HG03097 (cell line): ENCODE data around the gene FAM221A.
"Not testable (repeated sequence)": the region's sequence is repeated elsewhere in the genome, so short reads cannot be mapped to it uniquely, and the experiment has no call there.

ENCODE experiments used
- ATAC-seq: cut with Tn5 transposase; IDR thresholded peaks from one replicate; pipeline ENCODE4 v1.9.1; 2021; ENCODE audit not compliant: unreplicated experiment, low FRiP score

The FAM221A gene

DNA sequence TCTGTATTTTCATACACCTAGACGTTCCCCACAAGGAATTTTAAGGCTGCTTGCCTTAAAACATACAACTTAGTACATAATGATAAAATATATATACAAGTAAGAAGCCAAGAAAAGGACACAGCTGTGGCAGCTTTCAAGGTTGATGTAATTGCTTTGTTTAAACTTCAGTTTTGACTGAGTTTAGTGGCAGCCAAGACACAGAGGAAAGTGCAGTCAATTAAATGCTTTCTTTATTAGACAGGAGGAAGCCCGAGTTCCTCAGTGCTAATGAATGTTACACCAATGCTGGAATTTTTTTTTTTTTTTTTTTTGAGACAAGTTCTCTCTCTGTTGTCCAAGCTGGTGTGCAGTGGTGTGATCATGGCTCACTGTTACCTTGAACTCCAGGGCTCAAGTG lies 18.8 kb downstream of the FAM221A start:
- no peak for ATAC-seq

GRCh38 chr7:23700046-23700445 lies 20.0 kb downstream of the FAM221A start:
- ATAC-seq, result no peak

GRCh38 chr7:23709081-23709750 lies 29.2 kb downstream of the FAM221A start:
- no peak for ATAC-seq

DNA sequence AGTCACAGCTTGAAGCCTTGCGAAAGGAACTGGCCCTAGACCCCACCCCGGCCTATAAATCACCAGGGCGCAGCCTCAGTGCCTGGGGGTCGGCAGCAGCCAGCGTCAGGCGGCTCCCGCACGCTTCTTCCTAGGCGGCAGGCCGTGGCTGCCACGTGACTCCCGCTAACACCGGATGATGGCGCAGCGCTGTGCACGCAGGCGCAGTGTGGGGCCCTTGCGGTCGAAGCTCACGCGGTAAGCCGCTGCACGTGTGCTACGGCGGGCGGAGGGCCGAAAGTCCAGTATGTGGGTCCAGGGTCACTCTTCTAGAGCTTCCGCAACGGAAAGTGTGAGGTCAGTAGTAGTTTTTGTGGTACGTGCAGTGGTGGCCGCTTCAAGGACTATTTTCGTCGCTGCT lies 30.0 kb downstream of the FAM221A start, which contains the start of gene STK31:
Gene STK31 (plus strand): TSS at position 220 of the 400 bp plus-strand sequence. CDS start 67 bp downstream, at position 287.
- ATAC-seq, result no peak

DNA sequence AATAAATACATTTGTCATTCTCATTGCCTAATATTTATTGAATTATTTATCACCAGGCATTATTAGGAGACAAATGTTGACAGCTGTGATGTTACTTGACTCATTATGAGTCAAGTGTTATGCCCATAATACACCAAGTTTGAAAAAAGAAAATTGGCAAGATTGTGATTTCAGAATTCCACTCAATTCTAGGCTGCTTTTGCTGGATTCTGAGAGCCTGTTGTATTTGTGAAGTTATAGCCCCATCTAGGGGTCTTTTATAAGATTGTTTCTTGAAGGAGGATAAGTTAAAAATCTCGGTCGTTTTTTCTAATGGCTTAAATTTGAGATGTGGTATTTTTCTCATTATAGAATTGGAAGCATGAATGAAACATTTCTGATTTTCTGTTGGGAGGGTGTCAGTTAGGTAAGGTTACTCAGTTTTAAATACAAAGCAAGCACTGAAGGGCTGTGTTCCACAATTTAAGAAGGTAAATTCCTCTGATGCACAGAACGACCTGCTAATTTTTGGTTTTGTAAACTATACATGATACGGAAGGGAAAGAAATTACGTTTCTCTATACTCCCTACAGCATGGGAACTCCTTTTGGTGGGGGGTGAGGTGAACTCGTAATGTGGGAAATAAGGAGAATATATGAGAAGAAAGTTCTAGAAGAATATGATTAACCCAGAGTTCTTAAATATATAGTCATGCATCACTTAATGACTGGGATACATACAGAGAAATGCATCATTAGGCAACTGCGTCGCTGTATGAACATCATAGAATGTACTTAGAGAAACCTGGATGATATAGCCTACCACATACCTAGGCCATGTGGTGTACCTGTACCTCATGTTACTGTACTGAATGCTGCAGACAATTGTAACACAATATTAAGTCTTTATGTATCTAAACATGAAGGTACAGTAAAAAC lies 32.6 kb downstream of the FAM221A start:
- ATAC-seq, result no peak

DNA sequence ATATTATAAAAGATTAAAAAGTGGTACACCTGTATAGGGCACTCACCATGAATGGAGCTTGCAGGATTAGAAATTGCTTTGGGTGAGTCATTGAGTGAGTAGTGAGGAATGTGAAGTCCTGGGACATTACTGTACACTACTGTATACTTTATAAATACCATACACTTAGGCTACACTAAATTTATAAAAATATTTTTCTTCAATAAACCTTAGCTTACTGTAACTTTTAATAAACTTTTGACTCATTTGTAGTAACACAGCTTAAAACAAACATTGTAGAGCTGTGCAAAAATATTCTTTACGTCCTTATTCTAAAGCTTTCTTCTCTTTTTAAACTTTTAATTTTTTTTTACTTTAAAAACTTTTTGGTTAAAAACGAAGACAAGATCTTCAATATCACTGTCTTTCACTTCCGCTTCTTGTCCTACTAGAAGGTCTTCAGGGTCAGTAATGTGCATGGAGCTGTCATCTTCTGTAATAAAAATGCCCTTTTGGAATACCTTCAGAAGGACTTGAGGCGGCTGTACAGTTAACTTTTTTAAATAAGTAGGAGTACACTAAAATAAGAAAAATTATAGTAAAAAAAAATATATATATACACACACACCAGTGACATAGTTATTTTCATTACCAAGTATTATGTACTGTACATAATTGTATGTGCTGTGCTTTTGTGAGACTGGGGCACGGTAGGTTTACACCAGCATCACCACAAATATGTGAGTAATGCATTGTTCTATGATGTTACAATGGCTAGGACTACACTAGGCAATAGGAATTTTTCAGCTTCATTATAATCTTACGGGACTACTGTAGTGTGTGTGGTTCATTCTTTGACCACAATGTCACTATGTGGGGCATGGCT lies 33.5 kb downstream of the FAM221A start:
- no peak for ATAC-seq

- ATAC-seq, result no peak
Measured at GRCh38 chr7:23714150-23714464, 34.1 kb downstream of the FAM221A start.

GRCh38 chr7:23714579-23714978 lies 34.6 kb downstream of the FAM221A start:
- no peak for ATAC-seq

- ATAC-seq, result no peak
Measured at GRCh38 chr7:23715099-23715498, 35.1 kb downstream of the FAM221A start.

GRCh38 chr7:23717788-23718187 lies 37.8 kb downstream of the FAM221A start:
- ATAC-seq, result no peak

- no peak for ATAC-seq
Measured at GRCh38 chr7:23721456-23721855, 41.5 kb downstream of the FAM221A start.

GRCh38 chr7:23722587-23723216 lies 42.7 kb downstream of the FAM221A start:
- not testable (repeated sequence) for ATAC-seq

GRCh38 chr7:23724113-23724512 lies 44.1 kb downstream of the FAM221A start:
- not testable (repeated sequence) for ATAC-seq

- ATAC-seq, result no peak
Measured at GRCh38 chr7:23742051-23742450, 62.1 kb downstream of the FAM221A start.

GRCh38 chr7:23743226-23743625 lies 63.2 kb downstream of the FAM221A start:
- no peak for ATAC-seq

- no peak for ATAC-seq
Measured at GRCh38 chr7:23746629-23747028, 66.6 kb downstream of the FAM221A start.

GRCh38 chr7:23751852-23752251 lies 71.9 kb downstream of the FAM221A start:
- no peak for ATAC-seq
